ENCODE measurements around the gene DYRK1B.

GRCh38 chr19:39823686-39824085 lies 10.3 kb downstream of the DYRK1B start:
- no peak for TF ChIP-seq KLF8 (tag by site-specific recombination; IDR thresholded peaks at IDR 0.05)
- no peak for TF ChIP-seq ZNF223 (tag by site-specific recombination; IDR thresholded peaks at IDR 0.05)
- TF ChIP-seq CTCF (tag by site-specific recombination; IDR thresholded peaks at IDR 0.05), result no peak
- TF ChIP-seq ATF2 (tag by site-specific recombination; IDR thresholded peaks at IDR 0.05; ENCODE audit: low read depth), result no peak
